BLaER1 treated with 17β-estradiol and CSF1 and Interleukin-3, amounts not matched to agents 10 nM and 100 nM (cell line): ENCODE measurements around the gene SARNP.

ENCODE experiments used
- H3K27ac ChIP-seq, 11 experiments: shearing (Covaris generic); formaldehyde crosslinking; 2 replicates each; pipeline ENCODE4 v1.8.1; 2022
- H3K27me3 ChIP-seq, 11 experiments: shearing (Covaris generic); formaldehyde crosslinking; 2 replicates each; pipeline ENCODE4 v1.8.1; 2022
- H3K36me3 ChIP-seq, 11 experiments: shearing (Covaris generic); formaldehyde crosslinking; 2 replicates each; pipeline ENCODE4 v1.8.1; 2022
- H3K4me1 ChIP-seq, 10 experiments: shearing (Covaris generic); formaldehyde crosslinking; 2 replicates each; pipeline ENCODE4 v1.8.1; 2022
- H3K4me2 ChIP-seq, 11 experiments: shearing (Covaris generic); formaldehyde crosslinking; 2 replicates each; pipeline ENCODE4 v1.8.1; 2022
- H3K4me3 ChIP-seq, 10 experiments: shearing (Covaris generic); formaldehyde crosslinking; 2 replicates each; pipeline ENCODE4 v1.8.1; 2022
- H3K9ac ChIP-seq, 11 experiments: shearing (Covaris generic); formaldehyde crosslinking; 2 replicates each; pipeline ENCODE4 v1.8.1; 2022
- H3K9me3 ChIP-seq, 11 experiments: shearing (Covaris generic); formaldehyde crosslinking; replicated peaks in 1 of 11; 2 replicates each; pipeline ENCODE4 v1.8.1; 2022
- H4K20me1 ChIP-seq, 11 experiments: shearing (Covaris generic); formaldehyde crosslinking; 2 replicates each; pipeline ENCODE4 v1.8.1; 2022
- Cebpa-rat ChIP-seq, 11 experiments: shearing (Covaris generic); IDR thresholded peaks; 2 replicates each; pipeline ENCODE4 v1.8.1; 2022

The SARNP gene

GRCh38 chr12:55724940-55725309 is 92.6 kb downstream of the SARNP start:
- Histone ChIP-seq H3K27ac (no peak overlapping the region), H4K20me1 (peaks cover 27 to 76% (median 44%) of the 10 kb centered on the region in 11 experiments), H3K4me1 (peaks cover 52 to 82% (median 75%) of the 10 kb centered on the region in 10 experiments), H3K36me3 (peaks cover 35 to 58% (median 42%) of the 10 kb centered on the region in 11 experiments), H3K4me3 (peak overlapping the region in 1 of 10 experiments; percentile 88; a peak in 1 of 20 replicates), H3K9ac (peak overlapping the region in 6 of 11 experiments; percentile 9 to 96 (median 24); a peak in 6 of 22 replicates), H3K4me2 (peak overlapping the region; percentile 13 to 99 (median 52); a peak in 21 of 22 replicates), H3K9me3 (no peaks in the 10 kb centered on the region), H3K27me3 (no peaks in the 10 kb centered on the region)
- TF ChIP-seq Cebpa-rat (IDR thresholded peaks at IDR 0.05), result no peak

- Histone ChIP-seq H3K27ac (peak overlapping the region in 7 of 11 experiments; percentile 16 to 88 (median 60); a peak in 10 of 22 replicates), H4K20me1 (peaks cover 27 to 81% (median 44%) of the 10 kb centered on the region in 11 experiments), H3K27me3 (no peaks in the 10 kb centered on the region), H3K4me3 (no peak overlapping the region), H3K4me1 (peaks cover 57 to 86% (median 79%) of the 10 kb centered on the region in 10 experiments), H3K9ac (peak overlapping the region in 10 of 11 experiments; percentile 14 to 96 (median 52); a peak in 14 of 22 replicates), H3K36me3 (peaks cover 35 to 64% (median 47%) of the 10 kb centered on the region in 11 experiments), H3K9me3 (no peaks in the 10 kb centered on the region), H3K4me2 (peak overlapping the region; percentile 55 to 99 (median 81))
- no peak for TF ChIP-seq Cebpa-rat (IDR thresholded peaks at IDR 0.05)
Observed at GRCh38 chr12:55724226-55724939, 93.1 kb downstream of the SARNP start.

DNA sequence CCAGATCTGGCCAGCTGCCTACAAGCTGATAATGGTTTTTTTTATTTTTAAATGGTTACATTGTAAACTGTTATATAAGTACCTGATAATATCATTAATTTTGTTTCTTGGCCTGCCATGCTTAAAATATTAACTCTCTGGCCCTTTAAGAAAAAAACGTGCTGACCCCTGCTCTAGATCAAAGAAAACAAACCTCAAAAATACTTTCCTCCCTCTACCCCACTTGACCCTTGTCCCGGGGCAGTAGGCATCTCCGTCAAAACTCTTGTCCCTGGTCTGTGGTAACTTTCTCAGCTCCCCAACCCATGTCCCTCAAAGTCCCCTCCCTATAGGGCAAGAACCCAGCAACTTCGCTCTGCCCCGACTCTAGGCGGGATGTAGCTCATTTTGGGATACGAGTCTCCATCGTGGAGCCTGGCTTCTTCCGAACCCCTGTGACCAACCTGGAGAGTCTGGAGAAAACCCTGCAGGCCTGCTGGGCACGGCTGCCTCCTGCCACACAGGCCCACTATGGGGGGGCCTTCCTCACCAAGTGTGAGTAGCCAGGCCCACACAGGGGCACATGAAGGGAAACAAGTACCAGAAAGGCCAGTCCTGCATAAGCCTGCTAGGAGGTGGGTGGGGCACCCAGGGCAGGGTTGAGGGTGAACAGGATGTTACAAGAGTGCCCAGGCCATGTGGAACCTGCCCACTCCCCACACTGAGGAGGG is 93.9 kb downstream of the SARNP start:
- no peaks in the 10 kb centered on the region for H3K9me3 ChIP-seq
- TF ChIP-seq Cebpa-rat (IDR thresholded peaks at IDR 0.05), result no peak
- no peaks in the 10 kb centered on the region for H3K27me3 ChIP-seq
- H3K4me2 ChIP-seq, result peak overlapping the region; percentile 55 to 99 (median 81)
- H4K20me1 ChIP-seq, result peaks cover 27 to 86% (median 44%) of the 10 kb centered on the region in 11 experiments
- H3K27ac ChIP-seq, result peak overlapping the region in 8 of 11 experiments; percentile 44 to 94 (median 67); a peak in 15 of 22 replicates
- H3K36me3 ChIP-seq, result peaks cover 35 to 71% (median 54%) of the 10 kb centered on the region in 11 experiments
- H3K9ac ChIP-seq, result peak overlapping the region in 10 of 11 experiments; percentile 14 to 64 (median 48); a peak in 18 of 22 replicates
- H3K4me1 ChIP-seq, result peaks cover 65 to 93% (median 86%) of the 10 kb centered on the region in 10 experiments
- H3K4me3 ChIP-seq, result no peak overlapping the region

GRCh38 chr12:55722948-55723347 is 94.6 kb downstream of the SARNP start:
- peak overlapping the region; percentile 55 to 99 (median 81); a peak in 18 of 22 replicates for H3K4me2 ChIP-seq

GRCh38 chr12:55721601-55722213 is 95.8 kb downstream of the SARNP start:
- H3K4me2 ChIP-seq, result peak overlapping the region in 8 of 11 experiments; percentile 34 to 98 (median 95); a peak in 13 of 22 replicates
- peaks cover 75 to 99% (median 94%) of the 10 kb centered on the region in 10 experiments for H3K4me1 ChIP-seq
- H4K20me1 ChIP-seq, result peaks cover 13 to 91% (median 29%) of the 10 kb centered on the region in 11 experiments
- peak overlapping the region in 8 of 11 experiments; percentile 39 to 94 (median 68); a peak in 14 of 22 replicates for H3K27ac ChIP-seq
- H3K9me3 ChIP-seq, result no peaks in the 10 kb centered on the region
- H3K36me3 ChIP-seq, result peaks cover 28 to 64% (median 50%) of the 10 kb centered on the region in 11 experiments
- H3K4me3 ChIP-seq, result no peak overlapping the region
- peak overlapping the region in 8 of 11 experiments; percentile 0 to 64 (median 49); a peak in 13 of 22 replicates for H3K9ac ChIP-seq
- no peaks in the 10 kb centered on the region for H3K27me3 ChIP-seq
- TF ChIP-seq Cebpa-rat (IDR thresholded peaks at IDR 0.05), result no peak

More at GRCh38 chr12:55722948-55723347, 94.6 kb downstream of the SARNP start:
- Histone ChIP-seq H3K4me3 (no peak overlapping the region; a peak in 1 of 20 replicates), H3K36me3 (peaks cover 35 to 73% (median 56%) of the 10 kb centered on the region in 11 experiments), H3K4me1 (peaks cover 72 to 99% (median 92%) of the 10 kb centered on the region in 10 experiments), H3K9me3 (no peaks in the 10 kb centered on the region), H3K9ac (peak overlapping the region in 10 of 11 experiments; percentile 14 to 64 (median 44); a peak in 18 of 22 replicates), H4K20me1 (peaks cover 25 to 91% (median 42%) of the 10 kb centered on the region in 11 experiments), H3K27ac (peak overlapping the region in 8 of 11 experiments; percentile 44 to 94 (median 67); a peak in 17 of 22 replicates), H3K27me3 (no peaks in the 10 kb centered on the region)
- TF ChIP-seq Cebpa-rat (IDR thresholded peaks at IDR 0.05), result no peak

DNA sequence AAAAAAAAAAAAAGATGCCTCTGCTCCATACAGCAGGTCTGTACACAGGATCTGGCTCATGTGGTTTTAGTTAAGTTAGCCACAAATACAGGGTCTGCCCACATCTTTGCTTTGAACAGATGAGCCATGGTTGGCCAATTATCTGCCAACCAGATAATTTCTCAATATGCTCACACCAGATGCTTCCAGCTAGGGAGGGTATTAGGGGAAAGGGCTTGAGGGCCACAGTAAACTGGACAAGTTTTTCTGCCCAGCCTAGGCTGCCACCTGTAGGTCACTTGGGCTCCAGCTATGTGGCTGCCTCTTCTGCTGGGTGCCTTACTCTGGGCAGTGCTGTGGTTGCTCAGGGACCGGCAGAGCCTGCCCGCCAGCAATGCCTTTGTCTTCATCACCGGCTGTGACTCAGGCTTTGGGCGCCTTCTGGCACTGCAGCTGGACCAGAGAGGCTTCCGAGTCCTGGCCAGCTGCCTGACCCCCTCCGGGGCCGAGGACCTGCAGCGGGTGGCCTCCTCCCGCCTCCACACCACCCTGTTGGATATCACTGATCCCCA is 96.6 kb downstream of the SARNP start:
- peak overlapping the region in 8 of 11 experiments; percentile 41 to 94 (median 69); a peak in 15 of 22 replicates for H3K27ac ChIP-seq
- H3K27me3 ChIP-seq, result no peaks in the 10 kb centered on the region
- TF ChIP-seq Cebpa-rat (IDR thresholded peaks at IDR 0.05), result peak in 3 of 11 experiments; percentile 26 to 53 (median 33); a peak in 2 of 22 replicates
- peak overlapping the region in 10 of 11 experiments; percentile 8 to 98 (median 94); a peak in 18 of 22 replicates for H3K4me2 ChIP-seq
- H3K9ac ChIP-seq, result peak overlapping the region in 8 of 11 experiments; percentile 0 to 64 (median 49); a peak in 12 of 22 replicates
- no peaks in the 10 kb centered on the region for H3K9me3 ChIP-seq
- peaks cover 69 to 93% (median 90%) of the 10 kb centered on the region in 10 experiments for H3K4me1 ChIP-seq
- H3K4me3 ChIP-seq, result no peak overlapping the region
- peaks cover 10 to 85% (median 22%) of the 10 kb centered on the region in 11 experiments for H4K20me1 ChIP-seq
- H3K36me3 ChIP-seq, result peaks cover 20 to 56% (median 42%) of the 10 kb centered on the region in 11 experiments

- H3K36me3 ChIP-seq, result peaks cover 13 to 48% (median 34%) of the 10 kb centered on the region in 11 experiments; a peak in 20 of 22 replicates
Observed at GRCh38 chr12:55720071-55720564, 97.4 kb downstream of the SARNP start, which contains the start of gene RDH5. Gene RDH5 (plus strand): TSS chr12:55720393. CDS start chr12:55721185, 792 bp downstream.

More at GRCh38 chr12:55720071-55720564, 97.4 kb downstream of the SARNP start, which contains the start of gene RDH5:
- Histone ChIP-seq H3K4me3 (no peak within 1 kb of the TSS), H3K9ac (peak within 1 kb of the TSS in 9 of 11 experiments; percentile 11 to 64 (median 48); a peak in 17 of 22 replicates), H3K27ac (peak within 1 kb of the TSS in 8 of 11 experiments; percentile 41 to 94 (median 69); a peak in 17 of 22 replicates), H3K27me3 (no peaks in the 10 kb centered on the region), H3K4me2 (peak within 1 kb of the TSS; percentile 12 to 98 (median 94); a peak in 21 of 22 replicates), H3K4me1 (peaks cover 67 to 94% (median 93%) of the 10 kb centered on the region in 10 experiments), H4K20me1 (peaks cover 4 to 76% (median 14%) of the 10 kb centered on the region in 11 experiments), H3K9me3 (no peaks in the 10 kb centered on the region)
- TF ChIP-seq Cebpa-rat (IDR thresholded peaks at IDR 0.05), result no peak
